Cardiac fibroblast (primary cell): ENCODE data around the gene FYCO1.
A peak's percentile ranks its signal among the peaks of the same experiment; 100 is the strongest.

Experiments
- DNase-seq, 2 donors: peaks; one replicate each; pipeline versions ENCODE4 v3.0.0 to v3.0.0-alpha.2; 2010; ENCODE audit warnings: low read depth in 2 of 2
- H3K4me3 ChIP-seq, 2 donors: replicated peaks in 1 of 2; 1 replicate in 1 of 2; 2 replicates in 1 of 2; pipeline ENCODE4 v1.5.1; 2011; ENCODE audit warnings: low read depth in 2 of 2, low read length in 2 of 2, mild to moderate bottlenecking in 2 of 2, moderate library complexity in 1 of 2
- CTCF ChIP-seq: IDR thresholded peaks from one replicate; pipeline ENCODE4 v1.5.1; 2011; ENCODE audit warnings: low read depth, mild to moderate bottlenecking, low read length, inconsistent platforms

Gene FYCO1

GRCh38 chr3:45881078-45882022, 114.3 kb downstream of the FYCO1 start:
- TF ChIP-seq CTCF = no peak
- no peak overlapping the region for H3K4me3 ChIP-seq
- DNase-seq = peak; percentile 14 to 31

GRCh38 chr3:45880725-45881077, 114.9 kb downstream of the FYCO1 start:
- no peak for DNase-seq
- no peak overlapping the region for H3K4me3 ChIP-seq
- no peak for TF ChIP-seq CTCF

DNA sequence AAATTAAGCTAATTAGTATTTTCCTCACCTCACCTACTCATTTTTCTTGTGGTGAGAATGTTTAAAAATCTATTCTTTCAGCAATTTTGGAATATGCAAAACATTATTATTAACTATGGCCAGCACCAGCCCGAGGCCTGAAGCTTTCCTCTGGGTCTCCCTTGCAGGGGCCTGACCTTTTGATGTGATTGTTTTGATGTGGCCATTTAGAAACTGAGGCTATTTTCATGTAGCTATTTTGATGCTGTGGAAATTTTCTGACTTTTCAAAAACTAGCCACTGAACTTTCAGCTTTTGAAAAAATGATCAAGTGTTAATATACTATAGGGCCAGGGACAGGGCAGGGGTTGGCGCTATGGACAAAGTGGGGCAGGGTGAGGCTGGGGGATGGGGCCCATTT, 117.5 kb downstream of the FYCO1 start:
- TF ChIP-seq CTCF = no peak
- DNase-seq = no peak

GRCh38 chr3:45874677-45875346, 120.8 kb downstream of the FYCO1 start:
- H3K4me3 ChIP-seq = no peak overlapping the region
- no peak for DNase-seq
- TF ChIP-seq CTCF = no peak

More for the DNA sequence above, 117.5 kb downstream of the FYCO1 start:
- no peak overlapping the region for H3K4me3 ChIP-seq

GRCh38 chr3:45873638-45874037, 122.0 kb downstream of the FYCO1 start:
- DNase-seq = no peak
- H3K4me3 ChIP-seq = no peak overlapping the region
- TF ChIP-seq CTCF = no peak

GRCh38 chr3:45873036-45873435, 122.6 kb downstream of the FYCO1 start:
- TF ChIP-seq CTCF = no peak
- no peak overlapping the region for H3K4me3 ChIP-seq
- no peak for DNase-seq
